SU-DHL-6 (cell line): Measurements from ENCODE around the gene TBX18.

Source experiments
- H2AFZ ChIP-seq: fragments of 200-600 bp; sonication (generic); 2 replicates; pipeline ENCODE4 v1.6.1; 2014; ENCODE audit warnings: low read depth, mild to moderate bottlenecking, moderate library complexity, mixed read lengths, antibody characterized with exemption, low read length; ENCODE audit not compliant: severe bottlenecking
- H3F3A ChIP-seq: fragments of 200-600 bp; shearing (Covaris generic); 2 replicates; pipeline ENCODE4 v1.6.0; 2016; ENCODE audit warnings: antibody characterized with exemption, mild to moderate bottlenecking; ENCODE audit not compliant: insufficient read depth
- H3K27ac ChIP-seq: fragments of 200-600 bp; sonication (generic); 2 replicates; pipeline ENCODE4 v1.5.1; 2016; ENCODE audit warnings: low read depth, mild to moderate bottlenecking, low read length, moderate library complexity, mixed read lengths
- H3K27me3 ChIP-seq: fragments of 200-600 bp; sonication (generic), shearing (Covaris generic); 2 replicates; pipeline ENCODE4 v1.6.0; 2014; ENCODE audit warnings: mild to moderate bottlenecking, low read length
- H3K36me3 ChIP-seq: fragments of 200-600 bp; sonication (generic); 2 replicates; pipeline ENCODE4 v1.6.1; 2014; ENCODE audit warnings: mild to moderate bottlenecking, low read length, mixed read lengths
- H3K4me2 ChIP-seq: fragments of 300-600, 200-600 bp; shearing (Covaris generic), sonication (generic); 2 replicates; pipeline ENCODE4 v1.6.0; 2014; ENCODE audit warnings: low read length, low read depth, mild to moderate bottlenecking; ENCODE audit not compliant: poor library complexity, severe bottlenecking
- H3K4me3 ChIP-seq: fragments of 200-600 bp; sonication (generic); 2 replicates; pipeline ENCODE4 v1.5.1; 2014; ENCODE audit warnings: antibody characterized with exemption, low read length, mild to moderate bottlenecking, mixed read lengths; ENCODE audit not compliant: insufficient read depth, poor library complexity, severe bottlenecking
- H3K79me2 ChIP-seq: fragments of 200-600 bp; sonication (generic); 2 replicates; pipeline ENCODE4 v1.6.1; 2014; ENCODE audit warnings: mild to moderate bottlenecking, low read length, moderate library complexity; ENCODE audit not compliant: insufficient read depth
- H3K9ac ChIP-seq: fragments of 200-600 bp; sonication (generic); 2 replicates; pipeline ENCODE4 v1.7.0; 2014; ENCODE audit warnings: mild to moderate bottlenecking, low read length
- H3K9me2 ChIP-seq: fragments of 200-600 bp; sonication (generic); replicated peaks from 2 replicates; pipeline ENCODE4 v1.6.1; 2014; ENCODE audit warnings: low read length; ENCODE audit not compliant: insufficient read depth
- H3K9me3 ChIP-seq: fragments of 200-600 bp; sonication (generic); 2 replicates; pipeline ENCODE4 v1.6.1; 2014; ENCODE audit warnings: low read length, mixed read lengths; ENCODE audit not compliant: insufficient read depth
- H4K20me1 ChIP-seq: fragments of 200-600 bp; sonication (generic); 2 replicates; pipeline ENCODE4 v1.6.1; 2014; ENCODE audit warnings: low read depth, mild to moderate bottlenecking, antibody characterized with exemption, low read length, moderate library complexity, mixed read lengths
- EZH2phosphoT487 ChIP-seq: fragments of 200-600 bp; sonication (generic), shearing (Covaris generic); conservative IDR thresholded peaks from 2 replicates; pipeline ENCODE4 v1.6.1; 2018; ENCODE audit warnings: mild to moderate bottlenecking, antibody characterized with exemption, low read length, moderate library complexity, mixed read lengths
- TF ChIP-seq, protein P1 (sequence below): fragments of 200-600 bp; sonication (generic); IDR thresholded peaks from one replicate; pipeline ENCODE4 v1.5.1; 2017; ENCODE audit warnings: antibody characterized with exemption, mild to moderate bottlenecking, low read length, moderate library complexity; ENCODE audit not compliant: insufficient read depth, poor library complexity, severe bottlenecking

The TBX18 gene

DNA sequence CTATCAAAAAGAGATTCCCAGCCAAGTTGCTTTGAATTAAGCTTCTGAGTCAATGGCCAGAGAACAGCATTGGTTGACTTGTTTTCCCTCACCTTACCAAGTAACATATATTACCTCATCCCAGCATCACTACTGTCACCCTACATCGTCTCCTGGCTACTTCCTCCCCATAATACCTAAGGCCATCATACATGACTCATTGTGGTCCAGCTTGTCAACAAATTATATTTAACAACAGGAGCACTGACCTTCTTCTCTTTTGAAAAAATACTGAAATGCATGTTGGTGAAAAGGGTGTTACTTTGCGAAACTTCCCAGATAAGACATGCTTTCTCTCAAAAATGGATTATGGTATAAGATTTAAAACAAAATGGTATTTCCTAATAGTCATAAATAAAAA lies 106.9 kb downstream of the TBX18 start:
- Histone ChIP-seq H3K4me3 (no peak overlapping the region), H3K9me3 (no peaks in the 10 kb centered on the region), H3K36me3 (no peaks in the 10 kb centered on the region), H3K79me2 (no peaks in the 10 kb centered on the region), H3K9me2 (no peaks in the 10 kb centered on the region), H3K4me2 (no peak overlapping the region), H3K27me3 (no peaks in the 10 kb centered on the region), H3K9ac (no peak overlapping the region), H2AFZ (no peak overlapping the region), H3K27ac (no peak overlapping the region), H3F3A (no peaks in the 10 kb centered on the region), H4K20me1 (no peaks in the 10 kb centered on the region)
- TF ChIP-seq, protein P1, sequence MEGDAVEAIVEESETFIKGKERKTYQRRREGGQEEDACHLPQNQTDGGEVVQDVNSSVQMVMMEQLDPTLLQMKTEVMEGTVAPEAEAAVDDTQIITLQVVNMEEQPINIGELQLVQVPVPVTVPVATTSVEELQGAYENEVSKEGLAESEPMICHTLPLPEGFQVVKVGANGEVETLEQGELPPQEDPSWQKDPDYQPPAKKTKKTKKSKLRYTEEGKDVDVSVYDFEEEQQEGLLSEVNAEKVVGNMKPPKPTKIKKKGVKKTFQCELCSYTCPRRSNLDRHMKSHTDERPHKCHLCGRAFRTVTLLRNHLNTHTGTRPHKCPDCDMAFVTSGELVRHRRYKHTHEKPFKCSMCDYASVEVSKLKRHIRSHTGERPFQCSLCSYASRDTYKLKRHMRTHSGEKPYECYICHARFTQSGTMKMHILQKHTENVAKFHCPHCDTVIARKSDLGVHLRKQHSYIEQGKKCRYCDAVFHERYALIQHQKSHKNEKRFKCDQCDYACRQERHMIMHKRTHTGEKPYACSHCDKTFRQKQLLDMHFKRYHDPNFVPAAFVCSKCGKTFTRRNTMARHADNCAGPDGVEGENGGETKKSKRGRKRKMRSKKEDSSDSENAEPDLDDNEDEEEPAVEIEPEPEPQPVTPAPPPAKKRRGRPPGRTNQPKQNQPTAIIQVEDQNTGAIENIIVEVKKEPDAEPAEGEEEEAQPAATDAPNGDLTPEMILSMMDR: no peak
- TF ChIP-seq EZH2phosphoT487: no peak

DNA sequence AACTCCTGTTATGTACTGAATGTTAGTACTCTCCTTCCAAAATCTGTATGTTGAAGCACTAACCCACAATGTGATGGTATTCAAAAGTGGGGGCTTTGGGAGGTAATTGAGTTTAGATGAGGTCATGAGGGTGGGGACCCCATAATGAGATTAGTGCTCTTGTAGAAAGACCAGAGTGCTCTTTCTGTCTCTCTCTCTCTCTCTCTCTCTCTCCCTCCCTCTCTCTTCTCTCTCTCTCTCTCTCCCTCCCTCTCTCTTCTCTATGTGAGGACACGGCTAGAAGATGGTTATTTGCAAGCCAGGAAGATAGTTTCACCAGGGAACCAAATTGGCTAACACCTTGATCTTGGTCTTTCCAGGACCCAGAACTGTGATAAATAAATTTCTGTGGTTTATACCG lies 107.4 kb downstream of the TBX18 start:
- Histone ChIP-seq H3K27ac (no peak overlapping the region), H3K4me3 (no peak overlapping the region), H3K9ac (no peak overlapping the region), H3K27me3 (no peaks in the 10 kb centered on the region), H3K9me3 (no peaks in the 10 kb centered on the region), H3K9me2 (no peaks in the 10 kb centered on the region), H2AFZ (no peak overlapping the region), H3F3A (no peaks in the 10 kb centered on the region), H3K79me2 (no peaks in the 10 kb centered on the region), H3K36me3 (no peaks in the 10 kb centered on the region), H4K20me1 (no peaks in the 10 kb centered on the region), H3K4me2 (no peak overlapping the region)
- TF ChIP-seq, protein P1: no peak
- no peak for TF ChIP-seq EZH2phosphoT487

DNA sequence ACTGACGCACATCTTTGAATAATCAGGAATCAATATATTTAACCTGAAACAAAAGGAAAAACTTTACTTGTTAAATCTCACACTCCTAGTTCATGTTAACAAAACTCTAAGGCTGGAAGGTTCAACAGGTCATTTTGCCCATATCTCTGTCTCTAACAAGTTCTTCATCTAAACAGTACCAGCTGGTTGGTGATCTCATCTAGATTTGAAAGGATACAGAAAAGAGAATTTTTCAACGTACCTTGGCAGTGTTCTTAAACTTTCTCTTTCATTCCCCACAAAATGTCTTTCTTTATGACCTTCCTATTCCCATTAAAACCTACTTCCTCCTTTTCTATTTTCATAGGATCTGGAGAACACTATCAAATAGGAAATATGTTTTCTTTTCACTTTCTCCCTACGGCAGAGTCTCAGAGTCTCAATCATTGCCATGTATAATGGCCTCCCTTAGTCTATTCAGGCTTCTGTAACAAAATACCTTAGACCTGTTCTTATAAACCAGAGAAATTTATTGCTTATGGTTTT lies 111.3 kb downstream of the TBX18 start:
- Histone ChIP-seq H3K36me3 (no peaks in the 10 kb centered on the region), H4K20me1 (no peaks in the 10 kb centered on the region), H2AFZ (no peak overlapping the region), H3K4me2 (no peak overlapping the region), H3F3A (no peaks in the 10 kb centered on the region), H3K4me3 (no peak overlapping the region), H3K27ac (no peak overlapping the region), H3K79me2 (no peaks in the 10 kb centered on the region), H3K9me3 (no peaks in the 10 kb centered on the region), H3K9ac (no peak overlapping the region), H3K9me2 (0 out of 2 replicates have a peak, but pooled peaks cover 3% of the 10 kb centered on the region), H3K27me3 (no peaks in the 10 kb centered on the region)
- no peak for TF ChIP-seq EZH2phosphoT487
- TF ChIP-seq, protein P1: no peak
